HCT116 (cell line): ENCODE measurements around the gene SLC25A45.

Source experiments
- CEBPB ChIP-seq: IDR thresholded peaks from 2 replicates; pipeline ENCODE4 v1.6.1; 2012; ENCODE audit warnings: low read depth
- CTCF ChIP-seq, 3 experiments: fragments of 200-600 bp in 1 of 3; sonication (generic) in 1 of 3; IDR thresholded peaks in 2 of 3; conservative IDR thresholded peaks in 1 of 3; 2 replicates each; pipeline ENCODE4 v1.5.1; 2012 to 2017; ENCODE audit warnings: low read depth in 2 of 3, low read length in 2 of 3, antibody characterized with exemption in 1 of 3, borderline replicate concordance in 1 of 3, control low read depth in 1 of 3, mild to moderate bottlenecking in 1 of 3, mixed read lengths in 1 of 3, mixed run types in 1 of 3, moderate library complexity in 1 of 3; ENCODE audit not compliant: insufficient read depth in 1 of 3
- EGR1 ChIP-seq: IDR thresholded peaks from 2 replicates; pipeline ENCODE4 v1.6.1; 2012; ENCODE audit warnings: low read depth
- ELF1 ChIP-seq: IDR thresholded peaks from 2 replicates; pipeline ENCODE4 v1.6.1; 2012; ENCODE audit warnings: low read depth, borderline replicate concordance
- EZH2 ChIP-seq: fragments of 200-600 bp; sonication (generic); IDR thresholded peaks from 2 replicates; pipeline ENCODE4 v1.6.1; 2017; ENCODE audit warnings: antibody characterized with exemption, mixed run types
- EZH2phosphoT487 ChIP-seq: fragments of 200-600 bp; IDR thresholded peaks from 2 replicates; pipeline ENCODE4 v1.6.1; 2018; ENCODE audit warnings: antibody characterized with exemption, borderline replicate concordance
- JUND ChIP-seq: IDR thresholded peaks from 2 replicates; pipeline ENCODE4 v1.6.1; 2012
- MAX ChIP-seq: IDR thresholded peaks from 2 replicates; pipeline ENCODE4 v1.6.1; 2012
- POLR2A ChIP-seq: IDR thresholded peaks from 2 replicates; pipeline ENCODE4 v1.7.0; 2011; ENCODE audit warnings: borderline replicate concordance; ENCODE audit not compliant: insufficient read depth, insufficient read length; ENCODE audit errors: extremely low read depth
- POLR2AphosphoS5 ChIP-seq: IDR thresholded peaks from 2 replicates; pipeline ENCODE4 v1.6.1; 2011; ENCODE audit warnings: mild to moderate bottlenecking, low read depth, low read length, moderate library complexity
- RAD21 ChIP-seq: IDR thresholded peaks from 2 replicates; pipeline ENCODE4 v1.6.1; 2012; ENCODE audit warnings: low read depth, mild to moderate bottlenecking
- REST ChIP-seq: IDR thresholded peaks from 2 replicates; pipeline ENCODE4 v1.6.1; 2012; ENCODE audit warnings: low read depth
- SP1 ChIP-seq: IDR thresholded peaks from 2 replicates; pipeline ENCODE4 v1.6.1; 2012; ENCODE audit warnings: low read depth
- TCF7L2 ChIP-seq: IDR thresholded peaks from 2 replicates; pipeline ENCODE4 v1.7.0; 2011; ENCODE audit warnings: borderline replicate concordance, inconsistent platforms; ENCODE audit not compliant: insufficient read depth, insufficient read length; ENCODE audit errors: extremely low read depth

- TF ChIP-seq CTCF (IDR thresholded peaks at IDR 0.05 in 2 of 3, conservative IDR thresholded peaks at IDR 0.05 in 1 of 3; ENCODE audit: borderline replicate concordance in 1 of 3, insufficient read depth in 1 of 3, low read depth in 2 of 3, low read length in 2 of 3) = no peak
- no peak for TF ChIP-seq CEBPB
- no peak for TF ChIP-seq MAX
- no peak for TF ChIP-seq POLR2AphosphoS5
- TF ChIP-seq POLR2A = no peak
- no peak for TF ChIP-seq EZH2phosphoT487
- TF ChIP-seq EGR1 = no peak
- no peak for TF ChIP-seq REST
- no peak for TF ChIP-seq SP1
- TF ChIP-seq ELF1 = no peak
- no peak for TF ChIP-seq RAD21
- no peak for TF ChIP-seq EZH2
- no peak for TF ChIP-seq TCF7L2
- TF ChIP-seq JUND = no peak
These were observed 55.4 kb downstream of the SLC25A45 start for GRCh38 chr11:65327021-65327420.
